Kidney (tissue), 14 donors: Measurements from ENCODE around the gene BORCS5. TPM values are rescaled to one million over a fixed set of nuclear protein-coding genes. Genes with fewer than 3 reads are reported as not detected.

Source experiments
- DNase-seq, 5 donors: peaks; one replicate each; pipeline ENCODE4 v3.0.0-alpha.2; 2013 to 2020
- FAIRE-seq: peaks from 2 replicates; lab custom pipeline; 2012; peaks lifted over from hg19 to GRCh38; lab: Jason Lieb, UNC
- H3K27ac ChIP-seq, 2 donors: one replicate each; pipeline ENCODE4 v1.7.0; 2013; ENCODE audit warnings: low read depth in 2 of 2, low read length in 2 of 2, inconsistent platforms in 1 of 2
- H3K27me3 ChIP-seq: one replicate; pipeline ENCODE4 v1.7.1; 2013; ENCODE audit warnings: low read length, inconsistent platforms; ENCODE audit not compliant: control insufficient read depth, insufficient read depth
- H3K36me3 ChIP-seq, 3 donors: one replicate each; pipeline versions ENCODE4 v1.7.0 to v1.7.1; 2013; ENCODE audit warnings: low read length in 3 of 3, control low read depth in 1 of 3, inconsistent platforms in 1 of 3; ENCODE audit not compliant: insufficient read depth in 3 of 3, control insufficient read depth in 2 of 3
- H3K4me1 ChIP-seq, 3 donors: one replicate each; pipeline versions ENCODE4 v1.7.0 to v1.7.1; 2013; ENCODE audit warnings: low read length in 3 of 3, inconsistent platforms in 1 of 3, low read depth in 1 of 3; ENCODE audit not compliant: control insufficient read depth in 2 of 3, insufficient read depth in 2 of 3
- H3K4me3 ChIP-seq, 3 donors: one replicate each; pipeline versions ENCODE4 v1.7.0 to v1.8.1; 2013; ENCODE audit warnings: low read length in 3 of 3, control low read depth in 1 of 3, inconsistent platforms in 1 of 3
- H3K9ac ChIP-seq, 3 donors: one replicate each; pipeline versions ENCODE4 v1.7.0 to v1.7.1; 2013; ENCODE audit warnings: low read length in 3 of 3, control low read depth in 1 of 3, inconsistent platforms in 1 of 3
- H3K9me3 ChIP-seq, 3 donors: one replicate each; pipeline versions ENCODE4 v1.7.0 to v1.7.1; 2013; ENCODE audit warnings: low read length in 3 of 3, control low read depth in 1 of 3, inconsistent platforms in 1 of 3; ENCODE audit not compliant: control insufficient read depth in 2 of 3, insufficient read depth in 1 of 3
- CTCF ChIP-seq: IDR thresholded peaks from 3 replicates; pipeline ENCODE4 v1.5.1; 2012; ENCODE audit warnings: mild to moderate bottlenecking, moderate library complexity, borderline replicate concordance; ENCODE audit not compliant: insufficient read depth; ENCODE audit errors: extremely low read depth
- intact Hi-C: fragments of 100-400 bp; cut with DNase I; formaldehyde crosslinking; loops from one replicate; pipeline ENCODE4 v1.11.1; 2022
- polyA plus RNA-seq: library from polyadenylated mRNA; stranded (reverse); fragments of 350-450 nt; fragmentation: Illumina TruSeq; extraction: RNeasy Lipid Tissue Mini Kit (QIAGEN cat#74804); gene quantifications from one replicate; pipeline ENCODE4 v1.2.3, GENCODE V29; 2014; ENCODE audit warnings: low read depth, low replicate concordance; ENCODE audit not compliant: insufficient read depth
- total RNA-seq: library from RNA; stranded (reverse); fragmentation: NEBNext Ultra II Directional; extraction: Animal tissue kit (Norgen Biotek cat#: 25700); gene quantifications from one replicate; pipeline ENCODE4 v1.2.1, GENCODE V29; 2021
- donor health status: control.
- donor health status: control.
- donor health status: control.
- donor health status: control.
- donor health status: control.
- donor health status: DM: yes; HTN: yes; CAD: no.
- donor health status: Normal renal cell carcinoma (clear cell type).

Gene BORCS5
- total and polyA plus RNA-seq, 2 donors from 2014 or later = 11.2 to 14.0 TPM

- DNase-seq (no peak), FAIRE-seq (no peak)
- no peak overlapping the region for H3K4me3 ChIP-seq
- no peak overlapping the region for H3K9ac ChIP-seq
- no peaks in the 10 kb centered on the region for H3K36me3 ChIP-seq
- intact Hi-C loops = no loop called here
- peaks cover 0 to 5% (median 4%) of the 10 kb centered on the region in 3 donors for H3K4me1 ChIP-seq
- no peaks in the 10 kb centered on the region for H3K9me3 ChIP-seq
- TF ChIP-seq CTCF = no peak
- no peaks in the 10 kb centered on the region for H3K27me3 ChIP-seq
- H3K27ac ChIP-seq = no peak overlapping the region
Observed at GRCh38 chr12:12353276-12353675, 3.6 kb upstream of the BORCS5 start.

- Histone ChIP-seq H3K4me3 (no peak overlapping the region), H3K36me3 (no peaks in the 10 kb centered on the region), H3K9ac (no peak overlapping the region), H3K27ac (no peak overlapping the region), H3K27me3 (no peaks in the 10 kb centered on the region), H3K4me1 (peaks cover 0 to 4% (median 3%) of the 10 kb centered on the region in 3 donors), H3K9me3 (no peaks in the 10 kb centered on the region)
- no peak for FAIRE-seq
- no peak for DNase-seq
- TF ChIP-seq CTCF = no peak
- intact Hi-C loops = no loop called here
Observed at GRCh38 chr12:12353807-12354206, 3.1 kb upstream of the BORCS5 start.

GRCh38 chr12:12356467-12356895, 397 bp upstream of the BORCS5 start:
- peak overlapping the region; percentile 79 to 91 (median 89) for H3K4me3 ChIP-seq

More at GRCh38 chr12:12356467-12356895, 397 bp upstream of the BORCS5 start:
- H3K27me3 ChIP-seq = no peaks in the 10 kb centered on the region
- H3K9ac ChIP-seq = peak overlapping the region in 2 of 3 donors; percentile 76 to 93
- FAIRE-seq = no peak
- H3K4me1 ChIP-seq = no peaks in the 10 kb centered on the region
- no peak for TF ChIP-seq CTCF
- intact Hi-C loops = no loop called here
- H3K36me3 ChIP-seq = no peaks in the 10 kb centered on the region
- no peaks in the 10 kb centered on the region for H3K9me3 ChIP-seq
- no peak for DNase-seq
- H3K27ac ChIP-seq = peak overlapping the region; percentile 95 to 98
